Measurements from ENCODE around the gene CA9. TPM values are rescaled to one million over a fixed set of nuclear protein-coding genes. Genes with fewer than 3 reads are reported as not detected.
"Not testable (repeated sequence)": the region's sequence is repeated elsewhere in the genome, so short reads cannot be mapped to it uniquely, and the experiment has no call there.

Gene CA9
- total and polyA plus RNA-seq, 2 donors (not counting 3 experiments of a cell fraction or from before 2014, with no cell fraction given): 0.18 TPM; not detected in 1

- no peak overlapping the region for H3K9ac ChIP-seq (replicated peaks; ENCODE audit: extremely low read depth, insufficient read depth, low read length)
- no peak overlapping the region for H3K4me2 ChIP-seq (ENCODE audit: insufficient read depth, low read length)
- FAIRE-seq: no peak
- H3K4me3 ChIP-seq (replicated peaks in 1 of 3; ENCODE audit: insufficient read depth in 1 of 3, low read depth in 1 of 3, low read length in 3 of 3): no peak overlapping the region
- H3K36me3 ChIP-seq (ENCODE audit: control insufficient read depth in 2 of 2, extremely low read depth in 1 of 2, insufficient read depth in 2 of 2, low read length in 2 of 2): no peaks in the 10 kb centered on the region
- no peaks in the 10 kb centered on the region for H4K20me1 ChIP-seq (replicated peaks; ENCODE audit: control insufficient read depth, extremely low read depth, insufficient read depth, low read length)
- H3K79me2 ChIP-seq (ENCODE audit: control insufficient read depth, insufficient read depth, low read length): no peaks in the 10 kb centered on the region
- no peaks in the 10 kb centered on the region for H3K9me3 ChIP-seq (replicated peaks; ENCODE audit: control insufficient read depth, insufficient read depth, low read length)
- ChIA-PET CTCF (interaction anchor here (1.1 kb wide), 1 partner anchor 32 kb away, joined by 3 read pairs; no protein-coding TSS in a partner anchor), POLR2A (no interaction called here)
- TF ChIP-seq POLR2AphosphoS5 (IDR thresholded peaks at IDR 0.05; ENCODE audit: insufficient read depth, low read depth, low read length): no peak
- no peak for TF ChIP-seq GATA2 (IDR thresholded peaks at IDR 0.05; ENCODE audit: insufficient read depth, insufficient read length, low read depth, low read length)
- TF ChIP-seq POLR2A (IDR thresholded peaks at IDR 0.05; ENCODE audit: low read depth, low read length): no peak
- TF ChIP-seq MYC (IDR thresholded peaks at IDR 0.05; ENCODE audit: low read depth, low read length): no peak
- no peak for TF ChIP-seq MAX (IDR thresholded peaks at IDR 0.05; ENCODE audit: insufficient read depth, insufficient read length)
- no peak for TF ChIP-seq FOS (IDR thresholded peaks at IDR 0.05; ENCODE audit: borderline replicate concordance, insufficient read depth, low read length)
- TF ChIP-seq JUN (IDR thresholded peaks at IDR 0.05; ENCODE audit: borderline replicate concordance, insufficient read depth, insufficient read length, low read depth): no peak
- no peak for TF ChIP-seq EZH2 (IDR thresholded peaks at IDR 0.05; ENCODE audit: borderline replicate concordance, low read depth, low read length, severe bottlenecking)
- TF ChIP-seq, protein P1, sequence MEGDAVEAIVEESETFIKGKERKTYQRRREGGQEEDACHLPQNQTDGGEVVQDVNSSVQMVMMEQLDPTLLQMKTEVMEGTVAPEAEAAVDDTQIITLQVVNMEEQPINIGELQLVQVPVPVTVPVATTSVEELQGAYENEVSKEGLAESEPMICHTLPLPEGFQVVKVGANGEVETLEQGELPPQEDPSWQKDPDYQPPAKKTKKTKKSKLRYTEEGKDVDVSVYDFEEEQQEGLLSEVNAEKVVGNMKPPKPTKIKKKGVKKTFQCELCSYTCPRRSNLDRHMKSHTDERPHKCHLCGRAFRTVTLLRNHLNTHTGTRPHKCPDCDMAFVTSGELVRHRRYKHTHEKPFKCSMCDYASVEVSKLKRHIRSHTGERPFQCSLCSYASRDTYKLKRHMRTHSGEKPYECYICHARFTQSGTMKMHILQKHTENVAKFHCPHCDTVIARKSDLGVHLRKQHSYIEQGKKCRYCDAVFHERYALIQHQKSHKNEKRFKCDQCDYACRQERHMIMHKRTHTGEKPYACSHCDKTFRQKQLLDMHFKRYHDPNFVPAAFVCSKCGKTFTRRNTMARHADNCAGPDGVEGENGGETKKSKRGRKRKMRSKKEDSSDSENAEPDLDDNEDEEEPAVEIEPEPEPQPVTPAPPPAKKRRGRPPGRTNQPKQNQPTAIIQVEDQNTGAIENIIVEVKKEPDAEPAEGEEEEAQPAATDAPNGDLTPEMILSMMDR (IDR thresholded peaks at IDR 0.05; ENCODE audit: extremely low read depth in 1 of 2, insufficient read depth in 1 of 2, low read depth in 1 of 2, low read length in 2 of 2): no peak
- H3K27ac ChIP-seq (ENCODE audit: insufficient read depth, low read depth, low read length): no peak overlapping the region
- no peaks in the 10 kb centered on the region for H3K9me1 ChIP-seq (replicated peaks; ENCODE audit: control insufficient read depth, extremely low read depth, insufficient read depth, low read length)
- dilution Hi-C loops (cut with MboI; ENCODE audit: extremely low pct_ligation_motif_present, low sequenced_read_pairs) (no loop called here), intact Hi-C loops (cut with micrococcal nuclease) (no loop called here)
- DNase-seq (ENCODE audit: low read depth, low spot score): no peak
- H2AFZ ChIP-seq (ENCODE audit: low read depth, low read length): no peak overlapping the region
- H3K27me3 ChIP-seq (ENCODE audit: control insufficient read depth in 2 of 2, insufficient read depth in 2 of 2, low read length in 2 of 2): peaks cover 0 to 4% of the 10 kb centered on the region in 2 experiments
- BruUV-seq (replicated peaks): no TSS peak
- peaks cover 6% of the 10 kb centered on the region for H3K4me1 ChIP-seq (ENCODE audit: control insufficient read depth, extremely low read depth, insufficient read depth, low read length)
Measured at GRCh38 chr9:35643046-35643445, 30.7 kb upstream of the CA9 start.

DNA sequence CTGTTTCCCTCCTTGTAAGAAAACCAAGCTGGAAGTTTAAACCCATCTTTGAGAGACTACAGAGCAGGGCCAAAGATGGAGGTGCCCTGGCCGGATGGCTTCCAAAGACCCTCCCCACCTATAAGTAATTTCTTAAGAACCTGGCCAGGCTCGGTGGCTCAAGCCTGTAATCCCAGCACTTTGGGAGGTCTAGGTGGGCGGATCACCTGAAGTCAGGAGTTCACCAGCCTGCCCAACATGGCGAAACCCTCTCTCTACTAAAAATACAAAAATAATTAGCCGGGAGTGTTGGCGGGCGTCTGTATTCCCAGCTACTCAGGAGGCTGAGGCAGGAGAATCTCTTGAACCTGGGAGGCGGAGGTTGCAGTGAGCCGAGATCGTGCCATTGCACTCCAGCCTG, 28.0 kb upstream of the CA9 start:
- peak; percentile 59 for FAIRE-seq
- H3K36me3 ChIP-seq (ENCODE audit: control insufficient read depth in 2 of 2, extremely low read depth in 1 of 2, insufficient read depth in 2 of 2, low read length in 2 of 2); POLR2A ChIA-PET; BruUV-seq (replicated peaks); dilution Hi-C loops (cut with MboI; ENCODE audit: extremely low pct_ligation_motif_present, low sequenced_read_pairs); H3K27me3 ChIP-seq (ENCODE audit: control insufficient read depth in 2 of 2, insufficient read depth in 2 of 2, low read length in 2 of 2); H3K9ac ChIP-seq (replicated peaks; ENCODE audit: extremely low read depth, insufficient read depth, low read length); H3K9me1 ChIP-seq (replicated peaks; ENCODE audit: control insufficient read depth, extremely low read depth, insufficient read depth, low read length); H3K9me3 ChIP-seq (replicated peaks; ENCODE audit: control insufficient read depth, insufficient read depth, low read length); H3K4me3 ChIP-seq (replicated peaks in 1 of 3; ENCODE audit: insufficient read depth in 1 of 3, low read depth in 1 of 3, low read length in 3 of 3); H3K4me1 ChIP-seq (ENCODE audit: control insufficient read depth, extremely low read depth, insufficient read depth, low read length); H3K79me2 ChIP-seq (ENCODE audit: control insufficient read depth, insufficient read depth, low read length); H4K20me1 ChIP-seq (replicated peaks; ENCODE audit: control insufficient read depth, extremely low read depth, insufficient read depth, low read length); H3K4me2 ChIP-seq (ENCODE audit: insufficient read depth, low read length); H3K27ac ChIP-seq (ENCODE audit: insufficient read depth, low read depth, low read length); DNase-seq (ENCODE audit: low read depth, low spot score): not testable (repeated sequence)
- CTCF ChIA-PET: interaction anchor here (0.9 to 2.4 kb wide), 10 partner anchors 11 to 393 kb away, joined by 3 to 27 read pairs (median 6); partner anchors contain the start of genes CCDC107 and RMRP
- peak overlapping the region; percentile 98 for H2AFZ ChIP-seq (ENCODE audit: low read depth, low read length)
- intact Hi-C loops (cut with micrococcal nuclease): loop anchor here (5.0 kb wide), 2 partner anchors 163 to 237 kb away; no protein-coding TSS in a partner anchor
